Daoy (cell line): ENCODE data around the gene RUNX3. TPM values are rescaled to one million over a fixed set of nuclear protein-coding genes. Genes with fewer than 3 reads are reported as not detected.
A peak's percentile ranks its signal among the peaks of the same experiment; 100 is the strongest.

Source experiments
- DNase-seq: peaks from one replicate; pipeline ENCODE4 v3.0.0-alpha.2; 2015; ENCODE audit warnings: low read depth
- total RNA-seq: library from RNA; depleted of rRNA; stranded (reverse); fragments of >200 nt; shearing (Covaris generic); gene quantifications from 2 replicates; pipeline ENCODE4 v1.2.3, GENCODE V29; 2014

RUNX3 gene
- total RNA-seq, 1 experiment from 2014 or later: 5.5 TPM

DNA sequence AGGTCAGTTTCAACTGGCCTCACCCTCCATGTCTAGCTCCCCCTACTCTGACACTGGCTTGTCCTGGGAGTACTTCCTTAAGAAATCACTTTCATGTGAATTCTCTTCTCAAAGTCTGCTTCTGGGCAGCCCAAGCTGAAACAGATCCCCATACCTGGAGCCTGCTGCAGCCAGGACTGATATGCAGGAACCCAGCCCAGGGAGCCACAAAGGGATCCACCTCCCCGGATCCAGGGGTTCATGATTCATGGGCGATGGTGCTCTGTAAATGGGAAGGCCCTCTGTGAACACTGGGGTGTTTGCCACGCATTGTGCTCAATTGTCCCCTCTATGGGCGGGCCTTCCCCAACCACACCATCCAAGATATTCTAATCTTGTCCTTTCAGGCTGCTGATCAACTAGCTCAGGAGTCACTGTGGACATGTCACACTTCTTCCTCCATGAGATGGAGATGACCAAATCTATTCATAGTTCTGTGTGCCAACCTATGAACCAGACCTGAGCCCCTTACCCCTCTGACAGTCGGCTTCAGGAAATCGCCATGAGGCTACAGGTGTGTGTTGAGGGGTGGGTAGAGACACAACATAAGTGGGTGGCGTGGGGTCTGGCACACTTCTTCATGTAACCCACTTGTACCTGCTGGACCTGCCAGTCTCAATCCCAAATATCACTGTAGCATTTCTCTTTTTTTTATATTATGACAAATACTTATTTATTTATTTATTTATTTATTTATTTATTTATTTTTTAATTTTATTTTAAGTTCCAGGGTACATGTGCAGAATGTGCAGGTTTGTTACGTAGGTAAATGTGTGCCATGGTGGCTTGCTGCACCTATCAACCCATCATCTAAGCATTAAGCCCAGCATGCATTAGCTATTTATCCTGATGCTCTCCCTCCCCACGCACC is 41.8 kb downstream of the RUNX3 start:
- no peak for DNase-seq

DNA sequence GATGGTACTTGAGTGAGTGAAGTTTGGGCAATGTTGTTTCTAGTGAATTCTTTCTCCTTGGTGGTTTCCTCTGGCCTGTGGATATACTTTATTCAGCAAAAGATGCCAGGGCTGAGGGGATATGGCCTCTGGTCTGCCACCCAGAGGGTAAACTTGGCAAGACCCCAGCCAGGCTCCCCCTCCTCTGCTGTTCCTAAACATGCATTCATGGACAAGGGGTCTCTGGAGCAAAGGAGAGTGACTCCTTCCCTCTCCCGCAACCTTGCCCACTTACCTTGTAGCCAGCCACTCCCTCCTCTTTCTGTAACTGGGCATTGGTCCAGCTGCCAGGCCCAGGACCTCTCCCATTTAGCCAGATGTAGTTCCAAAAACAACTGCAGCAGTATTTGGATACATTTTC is 43.8 kb downstream of the RUNX3 start:
- no peak for DNase-seq

DNA sequence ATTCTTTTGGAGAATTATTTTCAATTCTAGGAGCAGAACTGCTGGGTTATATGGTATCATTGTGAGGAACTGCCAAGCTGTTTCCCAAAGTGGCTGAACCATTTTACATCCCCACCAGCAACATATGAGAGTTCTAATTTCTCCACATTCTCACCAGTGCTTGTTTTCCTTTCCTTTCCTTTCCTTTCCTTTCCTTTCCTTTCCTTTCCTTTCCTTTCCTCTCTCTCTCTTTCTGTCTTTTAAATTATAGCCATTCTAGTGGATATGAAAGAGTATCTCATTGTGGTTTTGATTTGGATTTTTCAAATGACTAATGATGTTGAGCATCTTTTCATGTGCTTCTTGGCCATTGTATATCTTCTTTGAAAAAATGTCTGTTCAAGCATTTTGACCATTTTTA is 45.3 kb downstream of the RUNX3 start:
- no peak for DNase-seq

DNA sequence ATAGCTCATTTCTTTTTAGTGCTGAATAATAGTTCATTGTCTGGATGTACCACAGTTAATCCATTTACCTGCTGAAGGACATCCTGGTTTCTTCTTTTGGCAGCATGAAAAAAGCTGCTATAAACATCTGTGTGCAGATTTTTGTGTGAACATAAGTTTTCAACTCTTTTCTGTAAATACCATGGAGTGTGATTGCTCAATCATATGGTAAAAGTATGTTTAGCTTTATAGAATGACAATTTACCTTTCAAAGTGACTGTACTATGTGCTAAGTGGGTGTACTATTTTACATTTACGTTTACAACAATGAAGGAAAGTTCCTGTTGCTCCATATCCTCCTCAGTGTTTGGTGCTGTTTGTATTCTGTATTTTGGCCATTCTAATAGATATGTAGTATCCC is 49.0 kb downstream of the RUNX3 start:
- DNase-seq: no peak

DNA sequence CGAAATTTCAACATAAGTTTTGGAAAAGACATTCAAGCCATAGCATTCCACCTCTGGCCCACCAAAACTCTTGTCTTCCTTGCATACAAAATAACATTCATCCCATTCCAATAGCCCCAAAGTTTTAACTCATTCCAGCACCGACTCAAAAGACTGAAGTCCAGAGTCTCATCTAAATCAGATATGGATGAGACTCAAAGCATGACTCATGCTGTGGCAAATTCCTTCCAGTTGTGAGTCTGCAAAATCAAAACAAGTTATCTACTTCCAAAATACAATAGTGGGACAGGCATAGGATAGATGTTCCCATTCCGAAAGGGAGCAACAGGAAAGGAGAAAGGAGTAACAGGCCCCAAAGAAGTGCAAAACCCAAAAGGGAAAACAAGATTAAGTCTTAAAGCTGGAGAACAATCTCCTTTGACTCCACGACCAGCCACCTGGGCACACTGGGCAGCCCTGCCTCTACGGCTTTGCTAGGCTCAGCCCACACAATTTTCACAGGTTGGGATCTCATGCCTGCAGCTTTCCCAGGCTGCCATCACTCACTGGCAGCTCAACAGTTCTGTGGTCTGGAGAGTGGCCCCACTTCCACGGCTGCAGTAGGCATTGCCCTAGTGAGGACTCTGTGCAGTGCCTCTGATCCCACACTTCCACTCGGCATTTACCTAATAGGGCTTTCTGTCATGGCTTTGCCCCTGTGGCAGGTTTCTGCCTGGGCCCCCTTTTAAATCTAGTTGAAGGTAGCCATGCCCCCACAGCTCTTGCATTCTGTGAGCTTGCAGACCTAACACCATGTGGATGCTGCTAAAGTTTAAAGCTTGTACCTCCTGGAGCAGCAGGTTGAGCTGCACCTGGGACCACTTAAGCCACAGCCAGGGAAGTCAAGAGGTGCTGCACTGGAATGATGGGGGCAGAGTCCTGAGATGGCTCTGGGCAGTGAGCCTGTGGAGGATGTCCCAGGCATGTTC is 51.0 kb downstream of the RUNX3 start:
- peak; percentile 47 for DNase-seq

DNA sequence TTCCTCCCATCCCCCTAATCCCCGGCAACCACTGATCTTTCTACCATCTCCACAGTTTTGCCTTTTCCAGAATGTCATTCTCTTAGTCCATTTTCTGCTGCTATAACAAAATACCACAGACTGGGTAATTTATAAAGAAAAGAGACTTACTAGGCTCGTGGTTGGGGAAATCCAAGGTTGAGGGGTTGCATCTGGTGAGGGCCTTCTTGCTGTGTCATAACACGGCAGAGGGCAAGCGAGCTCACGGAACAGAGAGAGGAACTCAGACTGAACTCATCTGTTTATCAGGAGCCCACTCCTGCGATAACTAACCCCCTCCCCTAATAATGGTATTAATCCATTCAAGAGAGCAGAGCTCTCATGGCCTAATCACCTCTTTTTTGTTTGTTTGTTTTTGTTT is 52.0 kb downstream of the RUNX3 start:
- DNase-seq: peak; percentile 9

DNA sequence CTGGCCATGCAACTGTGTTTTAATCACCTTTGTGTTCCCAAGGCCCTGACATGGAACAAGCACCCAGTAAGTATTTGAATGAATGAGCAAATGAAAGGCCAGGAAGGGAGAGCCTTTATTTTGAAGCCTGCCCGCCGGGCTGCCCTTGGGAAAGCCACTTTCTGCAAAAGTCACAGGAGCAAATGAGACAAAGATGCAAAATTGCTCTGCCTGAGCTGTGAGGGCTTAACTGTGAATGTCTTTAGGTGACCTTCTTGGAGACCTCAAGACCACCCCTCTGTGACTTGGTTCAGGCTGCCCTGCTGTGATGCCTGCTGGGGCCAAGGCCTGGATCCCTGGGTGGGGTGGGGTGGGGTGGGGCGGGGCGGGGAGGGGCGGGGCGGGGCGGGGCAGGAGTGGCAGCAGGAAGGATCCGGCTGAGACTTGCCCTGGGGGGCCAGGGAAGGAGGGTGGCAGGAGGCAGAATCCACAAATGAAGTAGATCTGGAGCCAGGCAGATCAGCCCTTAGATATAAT is 54.0 kb downstream of the RUNX3 start:
- DNase-seq: no peak

DNA sequence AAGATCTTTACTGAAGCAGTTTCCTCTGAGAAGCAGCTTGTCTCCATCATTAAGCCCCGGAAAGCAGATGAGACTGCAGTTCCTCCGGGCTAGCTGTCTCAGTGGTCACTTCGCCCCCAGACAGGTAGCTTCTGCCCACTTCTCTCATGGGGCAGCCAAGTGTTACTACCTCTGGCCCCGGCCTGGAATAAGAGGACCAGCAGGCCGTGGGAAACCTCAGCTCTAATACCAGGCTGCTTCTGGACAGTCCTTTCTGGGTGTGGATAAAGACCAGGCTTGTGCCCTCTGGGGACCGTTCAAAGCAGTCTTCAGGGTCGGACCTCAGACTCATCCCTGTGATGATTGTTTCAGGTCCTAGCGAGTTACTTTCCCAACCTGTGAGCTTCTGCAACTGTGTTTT is 54.8 kb downstream of the RUNX3 start:
- DNase-seq: no peak

DNA sequence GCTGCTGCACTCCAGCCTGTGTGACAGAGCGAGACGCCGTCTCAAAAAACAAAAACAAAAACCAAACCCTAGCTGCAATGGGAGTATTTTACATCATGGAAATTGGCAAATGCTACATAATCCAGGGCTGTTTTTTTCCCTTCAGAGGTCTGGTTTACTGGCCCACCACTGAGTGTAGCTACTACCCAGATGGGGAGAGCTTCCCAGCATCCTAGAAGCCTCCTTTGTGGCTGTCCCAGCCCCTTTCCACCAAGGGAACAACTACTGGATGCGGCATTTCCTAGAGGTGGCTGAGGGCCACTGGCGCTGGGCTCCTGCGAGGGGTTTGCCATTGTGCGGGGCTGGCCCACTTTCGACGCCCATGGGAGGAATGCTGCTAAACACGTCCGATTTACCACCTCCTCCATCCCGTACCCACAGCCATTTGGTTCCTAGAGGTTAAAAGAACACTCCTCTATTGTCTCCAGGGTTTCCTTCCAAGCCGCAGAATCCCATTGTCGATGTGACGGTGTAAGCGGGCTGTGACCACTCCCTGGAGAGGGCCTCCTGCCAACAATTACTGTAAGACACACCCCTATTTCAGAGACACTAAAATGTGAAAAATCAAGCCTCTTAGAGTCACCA is 55.4 kb downstream of the RUNX3 start:
- DNase-seq: no peak

DNA sequence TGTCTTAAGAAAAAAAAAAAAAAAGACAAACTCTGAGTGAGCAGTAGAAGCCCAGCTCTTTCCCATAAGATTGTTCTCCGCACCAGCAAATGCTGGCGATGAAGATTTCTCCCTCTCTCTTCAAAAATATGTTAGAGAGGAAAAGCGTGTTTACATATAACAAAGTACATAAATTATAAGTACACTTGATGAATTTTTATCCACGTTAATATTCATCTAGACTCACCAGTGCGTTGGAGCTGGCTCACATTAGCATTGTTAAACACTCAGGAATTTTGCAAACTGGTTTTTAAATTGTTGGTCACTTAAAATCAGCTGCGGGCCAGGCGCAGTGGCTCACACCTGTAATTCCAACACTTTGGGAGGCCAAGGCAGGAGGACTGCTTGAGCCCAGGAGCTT is 56.0 kb downstream of the RUNX3 start:
- no peak for DNase-seq

DNA sequence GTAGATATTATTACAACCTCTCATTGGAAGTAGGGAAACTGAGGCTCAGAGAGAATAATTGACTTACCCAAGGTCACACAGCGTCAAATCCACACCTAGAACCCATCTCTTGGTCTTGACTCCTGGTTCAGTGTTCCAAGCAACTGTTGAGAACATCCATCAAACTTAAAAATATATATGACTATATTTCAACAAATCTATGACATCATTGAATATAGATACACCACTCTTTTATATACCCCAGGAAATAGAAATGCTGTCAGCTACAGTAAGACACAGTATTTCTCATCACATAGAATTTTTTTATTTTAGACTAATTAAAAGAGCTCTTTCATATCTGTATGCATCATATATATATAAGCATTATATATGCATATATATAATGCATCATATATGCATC is 56.9 kb downstream of the RUNX3 start:
- no peak for DNase-seq

DNA sequence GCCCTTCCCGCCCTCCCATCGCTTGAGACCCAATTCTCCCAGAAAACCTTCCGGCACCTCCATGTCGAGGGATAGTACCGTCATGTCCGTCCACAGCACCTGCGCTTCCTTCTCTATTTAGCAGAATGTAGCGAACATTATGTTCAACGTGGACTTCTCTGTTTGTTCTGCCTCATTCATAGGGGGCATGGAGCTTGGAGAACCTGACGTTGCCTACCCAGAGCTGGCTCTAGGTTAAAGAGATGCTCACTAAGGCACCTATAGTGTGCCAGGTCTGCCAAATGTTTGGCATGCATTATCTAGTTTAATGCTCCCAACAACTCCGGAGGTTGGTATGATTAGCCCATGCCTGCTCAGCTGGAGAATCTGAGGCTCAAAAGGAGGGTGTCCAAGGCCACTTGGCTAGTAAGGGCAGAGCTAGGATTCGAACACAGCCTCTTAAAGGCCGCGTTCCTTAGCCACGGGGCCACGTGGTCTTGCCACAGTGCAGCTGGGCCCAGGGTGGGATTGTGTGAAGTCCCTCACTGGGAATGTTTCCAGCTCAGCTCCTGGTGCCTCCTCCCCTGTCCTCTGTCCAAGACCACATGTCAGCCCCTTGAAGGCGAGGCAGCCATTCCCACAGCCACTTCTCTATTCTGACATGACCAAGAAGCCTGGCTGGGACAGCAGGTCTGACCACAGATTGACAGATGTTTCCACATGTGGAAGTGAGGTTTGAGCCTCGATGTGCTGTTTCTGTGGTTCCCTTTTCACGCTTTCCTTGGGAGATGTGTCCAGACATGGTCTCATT is 57.8 kb downstream of the RUNX3 start:
- DNase-seq: no peak

DNA sequence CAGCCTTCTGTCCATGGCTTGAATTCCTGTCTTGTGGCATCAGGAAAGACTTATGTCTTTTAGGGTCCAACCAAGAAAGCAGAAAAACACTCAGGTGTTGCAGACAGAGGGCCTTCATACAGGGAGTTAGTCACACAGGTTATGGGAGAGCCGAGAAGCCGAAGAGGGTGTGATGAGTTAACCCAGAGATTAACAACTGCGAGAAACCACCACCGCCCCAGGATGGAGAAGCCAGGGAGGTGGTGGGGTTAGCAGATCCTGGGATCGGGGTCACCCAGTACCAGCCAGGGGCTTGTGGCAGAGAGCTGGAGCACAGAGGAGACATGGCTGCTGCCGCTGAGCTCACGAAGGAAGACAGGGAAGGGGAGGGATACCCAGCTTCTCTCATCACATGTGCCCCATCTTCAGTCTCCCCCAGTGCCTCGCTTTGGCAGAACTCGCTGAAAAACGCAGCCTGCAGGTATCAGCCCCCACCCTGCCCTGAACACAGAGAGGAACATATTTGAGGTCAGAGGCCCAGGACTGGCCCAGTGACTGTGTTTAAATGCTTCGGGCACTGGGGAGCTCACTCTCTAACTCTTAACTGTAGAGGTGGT is 58.7 kb downstream of the RUNX3 start:
- no peak for DNase-seq

DNA sequence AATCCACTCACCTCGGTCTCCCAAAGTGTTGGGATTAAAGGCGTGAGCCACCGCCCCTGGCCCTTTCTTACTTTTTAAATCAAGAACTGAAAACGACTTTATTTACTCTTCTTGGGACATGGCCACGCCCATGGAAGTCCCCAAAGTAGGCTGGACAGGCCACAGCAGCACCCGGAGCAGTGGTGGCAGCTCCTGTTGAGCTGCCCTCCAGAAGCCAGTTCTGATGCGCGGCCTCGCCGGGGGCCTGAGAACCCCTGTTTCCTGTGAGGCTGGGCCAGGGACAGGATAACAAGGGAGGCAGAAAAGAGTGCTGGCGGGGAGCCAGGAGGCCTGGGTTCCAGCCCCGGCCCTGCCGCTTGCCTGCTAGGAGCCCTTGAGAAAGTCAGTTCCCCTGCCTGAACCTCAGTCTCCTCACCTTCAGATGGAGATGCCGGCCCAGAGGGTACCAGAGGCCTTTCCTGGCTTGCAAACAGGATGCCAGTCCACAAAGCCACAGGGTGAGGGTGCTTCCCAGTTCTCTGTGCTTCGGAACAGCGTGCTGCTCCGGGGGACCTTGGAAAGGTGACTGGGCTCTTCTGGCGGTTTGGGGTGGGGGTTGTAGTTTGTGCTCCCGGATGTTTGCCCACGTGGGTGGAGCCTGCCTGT is 59.4 kb downstream of the RUNX3 start:
- DNase-seq: no peak

DNA sequence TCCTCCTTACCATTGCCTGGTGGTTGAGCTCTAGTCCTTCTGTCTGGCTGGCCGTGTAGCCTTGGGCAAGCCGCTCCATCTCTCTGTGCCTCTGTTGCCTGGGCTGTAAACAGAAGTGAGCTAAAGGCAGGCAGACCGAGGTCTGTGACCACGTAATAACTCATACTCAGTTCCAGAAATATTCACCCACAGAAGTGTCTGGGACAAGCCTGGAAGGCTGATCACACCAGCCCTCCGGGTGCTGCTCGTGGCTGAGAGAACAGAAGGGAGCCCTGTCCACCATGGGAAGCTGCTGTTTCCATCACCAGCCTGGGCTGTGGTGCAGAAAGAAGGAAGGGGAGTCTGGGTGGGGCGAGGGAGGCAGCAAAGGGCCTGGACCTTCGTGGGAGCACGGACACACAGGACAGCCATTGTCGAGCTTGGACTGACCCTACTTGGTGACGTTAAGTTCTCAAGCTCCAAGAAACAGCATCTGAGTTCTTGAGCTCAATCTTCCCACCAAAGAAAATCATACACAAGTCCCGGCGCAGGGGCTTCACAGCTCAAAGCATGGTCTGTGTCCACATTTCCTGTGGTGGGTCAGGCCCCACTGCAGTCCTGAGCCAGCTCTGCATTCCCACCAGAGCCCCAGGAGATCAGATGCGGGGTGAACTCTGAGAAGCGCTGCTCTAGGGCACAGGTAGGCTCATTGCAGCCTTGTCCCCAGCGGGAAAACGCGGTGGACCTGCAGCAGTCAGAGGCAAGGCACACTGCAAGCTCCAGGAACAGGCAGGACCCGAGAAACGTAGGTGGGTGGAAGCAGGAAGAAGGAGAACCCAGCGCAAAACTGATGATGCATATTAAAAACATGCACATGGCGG is 61.8 kb downstream of the RUNX3 start:
- no peak for DNase-seq

DNA sequence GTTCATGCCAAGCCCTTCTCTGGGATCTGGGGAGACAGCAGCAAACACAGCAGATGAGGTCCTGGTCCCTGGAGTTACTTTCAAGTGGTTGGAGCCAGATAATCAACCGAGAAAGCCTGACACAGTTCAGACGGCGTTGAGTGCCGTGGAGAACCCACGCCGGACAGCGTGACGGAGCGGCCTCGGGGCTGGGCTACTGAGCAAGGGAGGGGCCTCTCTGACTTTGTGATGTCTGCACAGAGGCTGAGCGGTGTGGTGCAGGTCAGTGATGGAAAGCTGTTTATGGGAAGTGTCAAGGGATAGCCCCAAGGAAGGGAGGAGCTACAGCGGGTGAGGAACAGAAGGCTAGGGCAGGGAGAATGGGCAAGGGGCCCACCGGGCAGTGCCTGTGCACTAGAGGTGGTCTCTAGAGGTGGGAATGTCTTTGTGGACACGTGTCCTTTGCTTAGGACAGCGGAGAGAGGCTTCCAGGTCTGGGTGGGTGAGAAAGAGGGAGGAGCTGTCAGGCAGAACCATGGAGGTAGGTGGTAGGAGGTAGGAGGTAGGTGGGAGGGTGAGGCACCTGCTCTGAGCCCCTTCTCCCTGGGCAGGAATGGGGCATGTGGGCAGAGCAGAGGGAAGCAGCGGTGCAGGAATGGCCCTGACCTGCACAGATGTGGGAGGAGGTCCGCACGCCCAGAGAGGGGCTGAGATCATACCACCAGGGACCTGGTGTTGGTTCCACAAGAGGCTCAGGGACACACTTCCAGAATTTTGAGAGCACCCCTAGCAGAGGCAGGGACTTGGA is 62.8 kb downstream of the RUNX3 start:
- no peak for DNase-seq

DNA sequence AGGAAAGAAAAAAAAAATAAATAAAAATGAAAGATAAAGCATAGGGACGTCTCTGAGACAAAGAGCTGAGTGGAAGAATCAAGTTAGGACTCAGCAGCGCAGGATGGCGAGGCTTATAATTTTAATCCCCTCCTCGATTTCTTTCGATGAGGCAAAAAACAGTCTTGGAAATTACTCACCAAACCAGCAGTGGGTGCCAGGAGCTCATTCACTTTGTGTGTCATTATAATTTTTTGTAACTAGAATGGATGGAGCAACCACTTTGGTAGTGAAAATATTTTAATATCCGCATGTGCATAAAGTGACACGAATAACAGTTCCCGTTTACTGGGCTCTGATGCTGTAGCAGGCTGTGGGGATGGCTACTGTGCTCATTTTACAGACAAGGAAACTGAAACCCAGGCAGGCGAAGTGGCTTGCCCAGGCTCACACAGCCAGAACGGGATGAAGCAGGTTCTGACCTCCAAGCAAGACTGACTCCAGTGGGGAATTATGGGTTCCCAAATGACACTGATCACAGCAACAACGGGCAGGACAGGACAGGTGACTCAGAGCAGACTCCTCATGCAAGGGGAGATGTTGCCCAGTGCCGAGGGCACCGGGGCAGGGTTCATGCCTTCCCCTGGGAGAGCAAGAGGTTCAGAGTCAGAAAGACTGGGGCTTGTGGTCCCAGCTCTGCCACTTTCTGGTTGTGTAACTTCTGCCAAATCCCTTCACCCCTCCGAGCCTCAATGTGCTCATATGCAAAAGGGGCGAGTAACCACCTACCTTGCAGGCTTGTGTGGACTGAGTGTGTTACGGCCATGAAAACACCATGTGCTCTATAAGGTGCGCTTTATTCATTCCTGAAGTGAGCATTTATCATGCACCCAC is 63.6 kb downstream of the RUNX3 start:
- DNase-seq: peak; percentile 62
